Liver (tissue), 3 donors: ENCODE measurements around the gene GSKIP.

Source experiments
- ATF3 ChIP-seq: IDR thresholded peaks from 2 replicates; pipeline ENCODE4 v1.6.1; 2016; ENCODE audit warnings: antibody characterized with exemption
- EGR1 ChIP-seq, 2 donors: IDR thresholded peaks; 2 replicates each; pipeline ENCODE4 v1.6.1; 2016 to 2018; ENCODE audit warnings: antibody characterized with exemption in 2 of 2, low read depth in 2 of 2
- FOXA1 ChIP-seq: IDR thresholded peaks from 2 replicates; pipeline ENCODE4 v1.6.1; 2016; ENCODE audit warnings: antibody characterized with exemption
- GABPA ChIP-seq, 2 donors: IDR thresholded peaks in 1 of 2; conservative IDR thresholded peaks in 1 of 2; 2 replicates each; pipeline ENCODE4 v1.6.1; 2016; ENCODE audit warnings: antibody characterized with exemption in 2 of 2, mild to moderate bottlenecking in 1 of 2, moderate library complexity in 1 of 2
- HNF4G ChIP-seq: IDR thresholded peaks from 2 replicates; pipeline ENCODE4 v1.6.1; 2016; ENCODE audit warnings: antibody characterized with exemption
- MAX ChIP-seq: IDR thresholded peaks from 2 replicates; pipeline ENCODE4 v1.6.1; 2016; ENCODE audit warnings: antibody characterized with exemption
- NR2F2 ChIP-seq: IDR thresholded peaks from 2 replicates; pipeline ENCODE4 v1.6.1; 2016; ENCODE audit warnings: antibody characterized with exemption
- RAD21 ChIP-seq, 2 donors: IDR thresholded peaks; 2 replicates each; pipeline ENCODE4 v1.6.1; 2016; ENCODE audit warnings: antibody characterized with exemption in 2 of 2, mild to moderate bottlenecking in 2 of 2
- REST ChIP-seq: IDR thresholded peaks from 2 replicates; pipeline ENCODE4 v1.6.1; 2016; ENCODE audit warnings: antibody characterized with exemption, mild to moderate bottlenecking
- RXRA ChIP-seq, 2 donors: IDR thresholded peaks; 2 replicates each; pipeline ENCODE4 v1.6.1; 2017 to 2018; ENCODE audit warnings: antibody characterized with exemption in 2 of 2, mild to moderate bottlenecking in 1 of 2
- SP1 ChIP-seq: IDR thresholded peaks from 2 replicates; pipeline ENCODE4 v1.6.1; 2018; ENCODE audit warnings: antibody characterized with exemption, mild to moderate bottlenecking
- TAF1 ChIP-seq: conservative IDR thresholded peaks from 2 replicates; pipeline ENCODE4 v1.6.1; 2016; ENCODE audit warnings: antibody characterized with exemption, mild to moderate bottlenecking
- ZBTB33 ChIP-seq: IDR thresholded peaks from 2 replicates; pipeline ENCODE4 v1.6.1; 2016; ENCODE audit warnings: antibody characterized with exemption
- TF ChIP-seq, protein P1 (sequence below): fragments of 150-350 bp; IDR thresholded peaks from 2 replicates; pipeline ENCODE4 v1.5.1; 2017; ENCODE audit warnings: improper control_type of control experiment, low read depth, low read length; ENCODE audit not compliant: missing input control
- donor health status: healthy.
- donor health status: healthy.

GRCh38 chr14:96413526-96413925, 50.2 kb downstream of the GSKIP start:
- TF ChIP-seq, protein P1, sequence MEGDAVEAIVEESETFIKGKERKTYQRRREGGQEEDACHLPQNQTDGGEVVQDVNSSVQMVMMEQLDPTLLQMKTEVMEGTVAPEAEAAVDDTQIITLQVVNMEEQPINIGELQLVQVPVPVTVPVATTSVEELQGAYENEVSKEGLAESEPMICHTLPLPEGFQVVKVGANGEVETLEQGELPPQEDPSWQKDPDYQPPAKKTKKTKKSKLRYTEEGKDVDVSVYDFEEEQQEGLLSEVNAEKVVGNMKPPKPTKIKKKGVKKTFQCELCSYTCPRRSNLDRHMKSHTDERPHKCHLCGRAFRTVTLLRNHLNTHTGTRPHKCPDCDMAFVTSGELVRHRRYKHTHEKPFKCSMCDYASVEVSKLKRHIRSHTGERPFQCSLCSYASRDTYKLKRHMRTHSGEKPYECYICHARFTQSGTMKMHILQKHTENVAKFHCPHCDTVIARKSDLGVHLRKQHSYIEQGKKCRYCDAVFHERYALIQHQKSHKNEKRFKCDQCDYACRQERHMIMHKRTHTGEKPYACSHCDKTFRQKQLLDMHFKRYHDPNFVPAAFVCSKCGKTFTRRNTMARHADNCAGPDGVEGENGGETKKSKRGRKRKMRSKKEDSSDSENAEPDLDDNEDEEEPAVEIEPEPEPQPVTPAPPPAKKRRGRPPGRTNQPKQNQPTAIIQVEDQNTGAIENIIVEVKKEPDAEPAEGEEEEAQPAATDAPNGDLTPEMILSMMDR = no peak
- no peak for TF ChIP-seq TAF1
- no peak for TF ChIP-seq RAD21 (IDR thresholded peaks at IDR 0.05)
- no peak for TF ChIP-seq MAX
- no peak for TF ChIP-seq NR2F2
- no peak for TF ChIP-seq ZBTB33
- TF ChIP-seq EGR1 (IDR thresholded peaks at IDR 0.05; ENCODE audit: low read depth in 2 of 2) = no peak
- no peak for TF ChIP-seq REST
- no peak for TF ChIP-seq ATF3
- TF ChIP-seq SP1 = no peak
- no peak for TF ChIP-seq GABPA (IDR thresholded peaks at IDR 0.05 in 1 of 2, conservative IDR thresholded peaks at IDR 0.05 in 1 of 2)
- no peak for TF ChIP-seq RXRA (IDR thresholded peaks at IDR 0.05)
- no peak for TF ChIP-seq FOXA1
- TF ChIP-seq HNF4G = no peak
